Measurements from ENCODE around the gene KIF6.

The KIF6 gene

GRCh38 chr6:39328066-39328465 is 397.1 kb downstream of the KIF6 start:
- H3K4me3 ChIP-seq (replicated peaks; ENCODE audit: low read depth, low read length) = no peak overlapping the region
- no peak for DNase-seq (ENCODE audit: extremely low read depth, low read depth)
- TF ChIP-seq CTCF (IDR thresholded peaks at IDR 0.05; ENCODE audit: low read depth, low read length, missing control alignments) = no peak

DNA sequence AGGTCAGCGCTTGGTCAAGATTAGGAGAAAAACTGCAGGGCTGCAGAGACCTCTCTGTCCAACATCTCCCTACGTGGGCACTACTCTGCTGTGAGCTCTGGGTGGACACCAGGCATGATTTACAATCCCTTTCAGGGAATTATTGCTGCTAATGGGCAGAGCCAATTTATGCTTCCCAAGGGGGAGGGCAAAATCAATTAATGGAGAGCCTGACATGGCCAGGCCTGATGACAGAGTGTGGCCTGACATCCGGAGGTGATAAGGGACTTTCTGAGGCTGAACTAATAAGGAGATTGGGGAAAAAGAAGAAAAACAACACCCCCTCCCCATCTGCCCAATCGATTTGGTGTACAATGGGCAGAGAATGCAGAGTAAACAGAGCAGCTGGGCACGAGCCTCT is 397.7 kb downstream of the KIF6 start:
- no peak for TF ChIP-seq CTCF (IDR thresholded peaks at IDR 0.05; ENCODE audit: low read depth, low read length, missing control alignments)
- H3K4me3 ChIP-seq (replicated peaks; ENCODE audit: low read depth, low read length) = no peak overlapping the region
- no peak for DNase-seq (ENCODE audit: extremely low read depth, low read depth)

DNA sequence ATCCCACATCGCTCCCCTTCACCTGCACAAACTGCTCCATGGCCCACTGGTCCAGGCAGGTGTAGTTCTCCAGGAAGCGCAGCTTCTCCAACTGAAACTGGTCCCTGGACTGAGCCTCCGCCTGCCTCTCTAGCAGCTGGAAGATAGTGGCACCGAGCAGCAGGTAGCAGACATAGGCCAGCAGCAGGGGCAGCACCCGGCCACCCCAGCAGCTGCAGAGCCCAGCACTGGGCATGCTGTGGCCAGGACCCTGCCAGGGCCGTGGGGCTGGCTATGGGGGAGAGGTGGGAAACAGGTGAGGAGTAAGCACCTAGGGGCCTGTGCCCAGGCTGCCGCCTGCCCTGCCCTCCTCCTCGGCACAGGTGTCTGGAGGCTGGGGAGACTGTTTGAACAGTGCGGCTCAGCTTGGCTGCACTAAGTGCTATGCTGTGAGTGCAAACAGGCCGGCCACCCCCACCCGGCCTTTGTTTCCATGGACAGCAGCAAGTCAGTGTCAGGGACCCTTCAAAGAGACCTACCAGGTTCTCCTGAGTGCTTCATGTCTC is 402.8 kb downstream of the KIF6 start, which contains the start of gene KCNK16:
Gene KCNK16 (minus strand): TSS at position 397 of the 545 bp plus-strand sequence. CDS start 162 bp downstream, at position 235.
- no peak for DNase-seq (ENCODE audit: extremely low read depth, low read depth)
- no peak for TF ChIP-seq CTCF (IDR thresholded peaks at IDR 0.05; ENCODE audit: low read depth, low read length, missing control alignments)
- no peak within 1 kb of the TSS for H3K4me3 ChIP-seq (replicated peaks; ENCODE audit: low read depth, low read length)

- no peak for TF ChIP-seq CTCF (IDR thresholded peaks at IDR 0.05; ENCODE audit: low read depth, low read length, missing control alignments)
- DNase-seq (ENCODE audit: extremely low read depth, low read depth) = no peak
- H3K4me3 ChIP-seq (replicated peaks; ENCODE audit: low read depth, low read length) = no peak overlapping the region
These were observed 403.4 kb downstream of the KIF6 start for GRCh38 chr6:39321761-39322160.

GRCh38 chr6:39320363-39320984 is 404.7 kb downstream of the KIF6 start:
- TF ChIP-seq CTCF (IDR thresholded peaks at IDR 0.05; ENCODE audit: low read depth, low read length, missing control alignments) = no peak
- no peak for DNase-seq (ENCODE audit: extremely low read depth, low read depth)

DNA sequence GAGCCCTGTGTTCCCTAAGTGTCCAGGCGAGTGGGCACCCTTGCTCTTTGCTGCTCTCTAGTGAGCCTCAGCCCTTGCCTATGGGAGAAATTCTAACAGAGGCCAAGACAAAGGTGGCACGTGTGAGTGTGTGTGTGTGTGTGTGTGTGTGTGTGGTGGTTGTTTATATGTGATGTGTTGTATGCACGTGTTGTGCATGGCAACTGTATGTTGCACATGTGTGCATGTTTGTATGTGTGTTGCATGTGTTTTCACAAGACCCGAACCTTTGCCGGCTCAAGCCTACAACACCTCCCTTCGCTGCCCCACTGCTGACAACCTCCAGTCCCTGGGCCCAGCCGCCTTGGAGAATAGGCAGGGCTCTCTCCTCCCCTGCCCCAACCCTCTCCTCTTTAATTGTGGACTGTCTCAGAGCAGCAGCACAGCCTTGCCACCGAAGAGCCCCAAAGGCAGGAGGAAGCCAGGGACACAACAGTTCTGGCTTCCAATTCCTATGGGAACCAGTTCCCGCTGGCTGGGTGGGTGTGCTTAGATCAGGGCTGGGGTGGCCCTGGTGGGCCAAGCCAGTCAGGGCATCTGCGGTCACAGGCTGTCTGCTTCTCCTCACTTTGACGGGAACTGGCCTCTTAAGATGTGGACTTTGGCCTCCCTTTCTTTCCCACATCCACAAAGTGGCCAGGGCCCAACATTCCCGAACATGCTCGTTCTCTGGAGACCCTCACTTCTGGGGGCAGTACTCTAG is 405.4 kb downstream of the KIF6 start:
- DNase-seq (ENCODE audit: extremely low read depth, low read depth) = no peak
- TF ChIP-seq CTCF (IDR thresholded peaks at IDR 0.05; ENCODE audit: low read depth, low read length, missing control alignments) = no peak
- H3K4me3 ChIP-seq (replicated peaks; ENCODE audit: low read depth, low read length) = no peak overlapping the region

More at GRCh38 chr6:39320363-39320984, 404.7 kb downstream of the KIF6 start:
- H3K4me3 ChIP-seq (replicated peaks; ENCODE audit: low read depth, low read length) = no peak overlapping the region
